HEK293 (cell line): ENCODE results near the gene PLB1.

Source experiments
- CTCF ChIP-seq: fragments of 450-650 bp; formaldehyde crosslinking; IDR thresholded peaks from 2 replicates; pipeline ENCODE4 v1.5.1; 2016; ENCODE audit warnings: missing biosample characterization, missing genetic modification characterization
- FEZF1 ChIP-seq: fragments of 450-650 bp; formaldehyde crosslinking; IDR thresholded peaks from 2 replicates; pipeline ENCODE4 v1.5.1; 2016; ENCODE audit warnings: missing biosample characterization, missing genetic modification characterization
- YY1 ChIP-seq: fragments of 450-650 bp; formaldehyde crosslinking; IDR thresholded peaks from 2 replicates; pipeline ENCODE4 v1.5.1; 2018; ENCODE audit warnings: missing biosample characterization, missing genetic modification characterization
- ZBTB49 ChIP-seq: fragments of 450-650 bp; formaldehyde crosslinking; IDR thresholded peaks from 2 replicates; pipeline ENCODE4 v1.5.1; 2016; ENCODE audit warnings: missing biosample characterization, missing genetic modification characterization, low read depth
- ZNF350 ChIP-seq: fragments of 450-650 bp; formaldehyde crosslinking; IDR thresholded peaks from 2 replicates; pipeline ENCODE4 v1.5.0; 2017; ENCODE audit warnings: missing biosample characterization, mild to moderate bottlenecking, missing genetic modification characterization
- ZNF423 ChIP-seq: fragments of 450-650 bp; formaldehyde crosslinking; IDR thresholded peaks from 2 replicates; pipeline ENCODE4 v1.5.1; 2016; ENCODE audit warnings: missing biosample characterization, missing genetic modification characterization
- ZNF513 ChIP-seq: fragments of 450-650 bp; IDR thresholded peaks from 2 replicates; pipeline ENCODE4 v1.5.1; 2018; ENCODE audit warnings: missing biosample characterization, missing genetic modification characterization
- ZNF558 ChIP-seq: fragments of 450-650 bp; formaldehyde crosslinking; IDR thresholded peaks from 2 replicates; pipeline ENCODE4 v1.5.1; 2016; ENCODE audit warnings: missing biosample characterization, missing genetic modification characterization
- ZSCAN16 ChIP-seq: fragments of 450-650 bp; formaldehyde crosslinking; IDR thresholded peaks from 2 replicates; pipeline ENCODE4 v1.5.1; 2016; ENCODE audit warnings: missing biosample characterization, missing genetic modification characterization
- ZSCAN23 ChIP-seq: fragments of 450-650 bp; formaldehyde crosslinking; IDR thresholded peaks from 2 replicates; pipeline ENCODE4 v1.5.1; 2016; ENCODE audit warnings: missing biosample characterization, missing genetic modification characterization

- TF ChIP-seq ZNF423 (tag by site-specific recombination) (no peak), FEZF1 (tag by site-specific recombination) (no peak), ZSCAN23 (tag by site-specific recombination) (no peak), YY1 (tag by site-specific recombination) (no peak), ZSCAN16 (tag by site-specific recombination) (no peak), ZNF350 (tag by site-specific recombination) (no peak), ZNF513 (tag by site-specific recombination) (no peak), CTCF (tag by site-specific recombination) (no peak), ZNF558 (tag by site-specific recombination) (no peak), ZBTB49 (no peak)
These were observed 51.5 kb downstream of the PLB1 start for GRCh38 chr2:28547223-28547860.
